Measurements from ENCODE around the gene RARS1.

Gene RARS1

DNA sequence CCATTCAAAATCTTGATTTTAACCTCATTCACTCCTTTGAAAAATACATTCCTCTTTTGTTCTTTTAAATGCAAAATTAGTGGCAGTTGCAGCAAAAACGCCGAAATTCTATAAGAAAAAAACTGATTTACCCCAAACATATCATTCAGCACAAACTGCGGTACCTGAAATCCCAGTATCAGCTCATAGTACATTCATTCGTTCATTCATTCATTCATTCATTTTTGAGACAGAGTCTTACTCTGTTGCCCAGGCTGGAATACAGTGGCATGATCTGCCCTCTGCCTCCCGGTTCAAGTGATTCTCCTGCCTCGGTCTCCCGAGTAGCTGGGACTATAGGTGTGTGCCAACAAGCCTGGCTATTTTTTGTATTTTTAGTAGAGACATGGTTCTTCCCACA, 63.3 kb downstream of the RARS1 start:
- Histone ChIP-seq H3K27me3 (ENCODE audit: insufficient read depth, low read length, poor library complexity) (no peaks in the 10 kb centered on the region), H3K9me3 (ENCODE audit: insufficient read depth, low read length, severe bottlenecking) (no peaks in the 10 kb centered on the region), H2AFZ (ENCODE audit: low read depth, low read length) (no peak overlapping the region), H3K79me2 (ENCODE audit: insufficient read depth, low read length) (peaks cover 17% of the 10 kb centered on the region), H3K9ac (ENCODE audit: low read depth, low read length) (no peak overlapping the region), H3K4me2 (ENCODE audit: insufficient read depth, low read length) (no peak overlapping the region), H3K36me3 (ENCODE audit: insufficient read depth, low read length) (peaks cover 74% of the 10 kb centered on the region), H4K20me1 (ENCODE audit: insufficient read depth, low read length) (peaks cover 24% of the 10 kb centered on the region; the same call in 1 of the 2 replicates), H3K27ac (ENCODE audit: low read length) (no peak overlapping the region), H3K4me3 (ENCODE audit: low read depth in 1 of 2, low read length in 2 of 2) (no peak overlapping the region), H3K4me1 (ENCODE audit: insufficient read depth, low read length) (no peaks in the 10 kb centered on the region)
- no peak for TF ChIP-seq EZH2 (IDR thresholded peaks at IDR 0.05; ENCODE audit: borderline replicate concordance, low read depth, low read length, severe bottlenecking)
- TF ChIP-seq, protein P1, sequence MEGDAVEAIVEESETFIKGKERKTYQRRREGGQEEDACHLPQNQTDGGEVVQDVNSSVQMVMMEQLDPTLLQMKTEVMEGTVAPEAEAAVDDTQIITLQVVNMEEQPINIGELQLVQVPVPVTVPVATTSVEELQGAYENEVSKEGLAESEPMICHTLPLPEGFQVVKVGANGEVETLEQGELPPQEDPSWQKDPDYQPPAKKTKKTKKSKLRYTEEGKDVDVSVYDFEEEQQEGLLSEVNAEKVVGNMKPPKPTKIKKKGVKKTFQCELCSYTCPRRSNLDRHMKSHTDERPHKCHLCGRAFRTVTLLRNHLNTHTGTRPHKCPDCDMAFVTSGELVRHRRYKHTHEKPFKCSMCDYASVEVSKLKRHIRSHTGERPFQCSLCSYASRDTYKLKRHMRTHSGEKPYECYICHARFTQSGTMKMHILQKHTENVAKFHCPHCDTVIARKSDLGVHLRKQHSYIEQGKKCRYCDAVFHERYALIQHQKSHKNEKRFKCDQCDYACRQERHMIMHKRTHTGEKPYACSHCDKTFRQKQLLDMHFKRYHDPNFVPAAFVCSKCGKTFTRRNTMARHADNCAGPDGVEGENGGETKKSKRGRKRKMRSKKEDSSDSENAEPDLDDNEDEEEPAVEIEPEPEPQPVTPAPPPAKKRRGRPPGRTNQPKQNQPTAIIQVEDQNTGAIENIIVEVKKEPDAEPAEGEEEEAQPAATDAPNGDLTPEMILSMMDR (IDR thresholded peaks at IDR 0.05; ENCODE audit: borderline replicate concordance, extremely low read depth, low read length, poor library complexity, severe bottlenecking): no peak
- ATAC-seq (ENCODE audit: insufficient read depth, low read depth) (no peak), DNase-seq (no peak)

DNA sequence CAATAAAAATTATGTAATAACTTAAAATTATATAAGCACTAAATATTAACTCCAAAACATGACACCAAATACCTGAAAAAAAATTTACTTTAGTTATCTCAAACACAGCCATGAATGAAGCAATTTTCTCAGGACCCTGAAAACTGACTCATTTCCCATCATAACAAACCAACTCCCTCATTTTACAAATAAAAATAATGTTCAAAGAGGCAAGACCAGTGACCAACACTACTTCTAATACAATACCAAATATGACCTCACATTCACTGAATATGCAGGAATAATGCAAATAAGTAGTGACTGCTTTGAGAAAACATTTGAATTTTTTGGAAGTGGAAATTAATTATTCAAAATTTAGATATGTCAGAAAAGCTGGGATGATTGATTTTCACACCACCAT, 64.4 kb downstream of the RARS1 start:
- Histone ChIP-seq H3K79me2 (ENCODE audit: insufficient read depth, low read length) (peaks cover 17% of the 10 kb centered on the region), H2AFZ (ENCODE audit: low read depth, low read length) (no peak overlapping the region), H3K36me3 (ENCODE audit: insufficient read depth, low read length) (peaks cover 85% of the 10 kb centered on the region), H3K9ac (ENCODE audit: low read depth, low read length) (no peak overlapping the region), H3K27ac (ENCODE audit: low read length) (no peak overlapping the region), H3K4me1 (ENCODE audit: insufficient read depth, low read length) (no peaks in the 10 kb centered on the region), H3K4me3 (ENCODE audit: low read depth in 1 of 2, low read length in 2 of 2) (no peak overlapping the region), H3K9me3 (ENCODE audit: insufficient read depth, low read length, severe bottlenecking) (no peaks in the 10 kb centered on the region), H3K4me2 (ENCODE audit: insufficient read depth, low read length) (no peak overlapping the region), H4K20me1 (ENCODE audit: insufficient read depth, low read length) (peaks cover 24% of the 10 kb centered on the region; the same call in 1 of the 2 replicates), H3K27me3 (ENCODE audit: insufficient read depth, low read length, poor library complexity) (no peaks in the 10 kb centered on the region)
- no peak for DNase-seq
- ATAC-seq (ENCODE audit: insufficient read depth, low read depth): no peak
- no peak for TF ChIP-seq EZH2 (IDR thresholded peaks at IDR 0.05; ENCODE audit: borderline replicate concordance, low read depth, low read length, severe bottlenecking)

DNA sequence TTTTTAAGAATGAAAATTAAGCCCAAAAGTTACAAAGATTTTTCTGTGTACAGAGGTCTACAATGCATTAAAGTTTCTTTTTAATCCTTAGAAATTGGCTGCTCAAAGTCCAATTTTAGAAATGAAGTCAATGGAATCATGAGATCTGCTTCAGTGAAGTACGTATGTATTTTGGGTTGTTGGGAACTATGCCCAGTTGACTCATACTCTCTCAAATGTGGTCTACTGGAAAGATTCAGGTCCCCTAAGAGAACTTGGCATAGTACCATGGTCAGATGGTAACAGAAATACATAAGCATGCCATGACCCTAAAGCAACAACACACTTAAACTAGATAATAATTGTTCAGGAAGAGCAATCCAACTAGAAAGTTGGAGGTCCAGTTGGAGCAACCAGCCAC, 65.9 kb downstream of the RARS1 start:
- peaks cover 24% of the 10 kb centered on the region for H3K79me2 ChIP-seq (ENCODE audit: insufficient read depth, low read length)
- peaks cover 97% of the 10 kb centered on the region for H3K36me3 ChIP-seq (ENCODE audit: insufficient read depth, low read length)
- TF ChIP-seq, protein P1 (IDR thresholded peaks at IDR 0.05; ENCODE audit: borderline replicate concordance, extremely low read depth, low read length, poor library complexity, severe bottlenecking): no peak
- TF ChIP-seq EZH2 (IDR thresholded peaks at IDR 0.05; ENCODE audit: borderline replicate concordance, low read depth, low read length, severe bottlenecking): no peak
- H4K20me1 ChIP-seq (ENCODE audit: insufficient read depth, low read length): peaks cover 31% of the 10 kb centered on the region; the same call in 1 of the 2 replicates
- no peak overlapping the region for H3K27ac ChIP-seq (ENCODE audit: low read length)
- H3K4me3 ChIP-seq (ENCODE audit: low read depth in 1 of 2, low read length in 2 of 2): no peak overlapping the region
- no peak overlapping the region for H3K4me2 ChIP-seq (ENCODE audit: insufficient read depth, low read length)
- no peak overlapping the region for H3K9ac ChIP-seq (ENCODE audit: low read depth, low read length)
- no peaks in the 10 kb centered on the region for H3K9me3 ChIP-seq (ENCODE audit: insufficient read depth, low read length, severe bottlenecking)
- ATAC-seq (ENCODE audit: insufficient read depth, low read depth) (no peak), DNase-seq (no peak)
- H3K4me1 ChIP-seq (ENCODE audit: insufficient read depth, low read length): no peaks in the 10 kb centered on the region
- no peak overlapping the region for H2AFZ ChIP-seq (ENCODE audit: low read depth, low read length)
- no peaks in the 10 kb centered on the region for H3K27me3 ChIP-seq (ENCODE audit: insufficient read depth, low read length, poor library complexity)

DNA sequence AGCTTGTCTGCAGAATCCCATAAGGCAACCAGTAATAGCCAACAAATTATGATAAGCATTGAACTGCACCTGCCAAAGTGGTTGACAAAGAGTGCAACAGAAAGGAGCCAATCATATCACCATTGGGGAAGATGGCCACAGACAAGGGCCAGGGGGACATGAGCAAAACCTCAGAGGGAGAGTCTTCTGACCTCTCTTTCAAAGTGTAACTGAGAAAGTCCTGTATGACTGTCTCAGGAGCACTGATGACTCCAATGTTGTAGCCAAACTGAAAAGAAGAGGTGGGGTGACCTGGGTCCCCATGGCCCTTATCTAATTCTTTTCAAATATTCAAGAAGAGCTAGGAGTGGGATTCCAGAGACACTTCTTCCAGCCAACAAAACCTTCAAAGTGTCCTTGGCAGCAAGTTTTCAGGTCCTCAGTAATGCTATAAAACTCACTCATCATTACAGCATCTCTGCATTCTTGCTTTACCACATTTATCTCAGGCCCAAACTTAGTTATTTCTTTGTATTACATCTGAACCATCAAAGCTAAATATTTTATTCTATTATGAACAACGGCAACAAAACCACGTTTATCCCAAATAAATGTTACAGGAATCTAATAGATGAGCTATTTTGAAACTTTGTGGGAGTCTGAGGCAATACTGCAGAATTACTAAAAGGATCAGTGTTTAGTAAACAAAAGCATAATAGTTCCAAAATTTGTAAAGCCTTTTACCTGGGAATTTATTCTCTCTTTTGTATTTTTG, 67.3 kb downstream of the RARS1 start:
- Histone ChIP-seq H3K9me3 (ENCODE audit: insufficient read depth, low read length, severe bottlenecking) (no peaks in the 10 kb centered on the region), H3K4me2 (ENCODE audit: insufficient read depth, low read length) (no peak overlapping the region), H3K9ac (ENCODE audit: low read depth, low read length) (no peak overlapping the region), H2AFZ (ENCODE audit: low read depth, low read length) (no peak overlapping the region), H3K27ac (ENCODE audit: low read length) (no peak overlapping the region), H4K20me1 (ENCODE audit: insufficient read depth, low read length) (peaks cover 31% of the 10 kb centered on the region; the same call in 1 of the 2 replicates), H3K36me3 (ENCODE audit: insufficient read depth, low read length) (peaks cover 96% of the 10 kb centered on the region), H3K27me3 (ENCODE audit: insufficient read depth, low read length, poor library complexity) (no peaks in the 10 kb centered on the region), H3K79me2 (ENCODE audit: insufficient read depth, low read length) (peaks cover 28% of the 10 kb centered on the region), H3K4me3 (ENCODE audit: low read depth in 1 of 2, low read length in 2 of 2) (no peak overlapping the region), H3K4me1 (ENCODE audit: insufficient read depth, low read length) (no peaks in the 10 kb centered on the region)
- ATAC-seq (ENCODE audit: insufficient read depth, low read depth): no peak
- TF ChIP-seq, protein P1 (IDR thresholded peaks at IDR 0.05; ENCODE audit: borderline replicate concordance, extremely low read depth, low read length, poor library complexity, severe bottlenecking): no peak
- TF ChIP-seq EZH2 (IDR thresholded peaks at IDR 0.05; ENCODE audit: borderline replicate concordance, low read depth, low read length, severe bottlenecking): no peak
- no peak for DNase-seq
